Esophagus (tissue), 2 donors: ENCODE results near the gene KCNH2. TPM values are rescaled to one million over a fixed set of nuclear protein-coding genes. Genes with fewer than 3 reads are reported as not detected.

ENCODE experiments used
- H3K27ac ChIP-seq, 2 donors: one replicate each; pipeline ENCODE4 v1.5.1; 2013; ENCODE audit warnings: low read depth in 2 of 2, mild to moderate bottlenecking in 2 of 2, inconsistent platforms in 1 of 2, low read length in 1 of 2, moderate library complexity in 1 of 2
- H3K27me3 ChIP-seq, 2 donors: one replicate each; pipeline ENCODE4 v1.6.1; 2013; ENCODE audit warnings: low read length in 2 of 2, control low read depth in 1 of 2, mild to moderate bottlenecking in 1 of 2; ENCODE audit not compliant: insufficient read depth in 2 of 2, control insufficient read depth in 1 of 2
- H3K36me3 ChIP-seq, 2 donors: one replicate each; pipeline ENCODE4 v1.6.1; 2013; ENCODE audit warnings: low read length in 1 of 2; ENCODE audit not compliant: control insufficient read depth in 2 of 2, insufficient read depth in 2 of 2
- H3K4me1 ChIP-seq, 2 donors: one replicate each; pipeline ENCODE4 v1.6.1; 2013; ENCODE audit warnings: low read length in 1 of 2; ENCODE audit not compliant: control insufficient read depth in 2 of 2, insufficient read depth in 2 of 2
- H3K4me3 ChIP-seq, 2 donors: one replicate each; pipeline ENCODE4 v1.5.1; 2013; ENCODE audit warnings: low read length in 2 of 2, mild to moderate bottlenecking in 2 of 2, low read depth in 1 of 2, moderate library complexity in 1 of 2
- H3K9me3 ChIP-seq, 2 donors: one replicate each; pipeline ENCODE4 v1.6.1; 2013; ENCODE audit warnings: mild to moderate bottlenecking in 2 of 2, low read depth in 1 of 2, low read length in 1 of 2, moderate library complexity in 1 of 2; ENCODE audit not compliant: control insufficient read depth in 2 of 2, insufficient read depth in 1 of 2
- WGBS, 2 donors: extraction: QIAGEN DNeasy Blood & Tissue Kit; methylation state at CpG; one replicate each; pipeline ENCODE4 v1.1.7; 2013; 5-methylcytosine and 5-hydroxymethylcytosine counted together
- polyA plus RNA-seq, 2 donors: library from polyadenylated mRNA; stranded (reverse); fragments of 200-250 nt; gene quantifications; one replicate each; pipeline ENCODE4 v1.2.3, GENCODE V29; 2013
- donor health status: healthy with polysubstance abuse.
- donor health status: Bipolar disorder and iron deficiency.

The KCNH2 gene
- polyA plus RNA-seq, 2 donors: 0.88 to 2.0 TPM

- no peaks in the 10 kb centered on the region for H3K9me3 ChIP-seq
- WGBS, 2 donors: 55 to 56% methylated on average over 6 of the region's 6 CpGs
- no peaks in the 10 kb centered on the region for H3K27me3 ChIP-seq
- H3K36me3 ChIP-seq: no peaks in the 10 kb centered on the region
- H3K4me3 ChIP-seq: no peak overlapping the region
- no peak overlapping the region for H3K27ac ChIP-seq
- peaks cover 2 to 3% of the 10 kb centered on the region in 2 donors for H3K4me1 ChIP-seq
Observed at GRCh38 chr7:150904011-150904909, 73.9 kb downstream of the KCNH2 start.

GRCh38 chr7:150903606-150904005 lies 74.5 kb downstream of the KCNH2 start:
- H3K4me3 ChIP-seq: no peak overlapping the region
- peaks cover 2 to 3% of the 10 kb centered on the region in 2 donors for H3K4me1 ChIP-seq
- 19 to 33% methylated on average over 12 of the region's 12 CpGs for WGBS, 2 donors
- no peaks in the 10 kb centered on the region for H3K36me3 ChIP-seq
- H3K27me3 ChIP-seq: no peaks in the 10 kb centered on the region
- H3K27ac ChIP-seq: peak overlapping the region in 1 of 2 donors; percentile 54
- H3K9me3 ChIP-seq: no peaks in the 10 kb centered on the region

GRCh38 chr7:150902078-150903033 lies 75.8 kb downstream of the KCNH2 start:
- H3K9me3 ChIP-seq: no peaks in the 10 kb centered on the region
- no peaks in the 10 kb centered on the region for H3K36me3 ChIP-seq
- H3K27ac ChIP-seq: no peak overlapping the region
- H3K4me1 ChIP-seq: peaks cover 2 to 5% of the 10 kb centered on the region in 2 donors
- H3K4me3 ChIP-seq: no peak overlapping the region
- H3K27me3 ChIP-seq: no peaks in the 10 kb centered on the region
- WGBS, 2 donors: 73 to 76% methylated on average over 14 of the region's 14 CpGs

DNA sequence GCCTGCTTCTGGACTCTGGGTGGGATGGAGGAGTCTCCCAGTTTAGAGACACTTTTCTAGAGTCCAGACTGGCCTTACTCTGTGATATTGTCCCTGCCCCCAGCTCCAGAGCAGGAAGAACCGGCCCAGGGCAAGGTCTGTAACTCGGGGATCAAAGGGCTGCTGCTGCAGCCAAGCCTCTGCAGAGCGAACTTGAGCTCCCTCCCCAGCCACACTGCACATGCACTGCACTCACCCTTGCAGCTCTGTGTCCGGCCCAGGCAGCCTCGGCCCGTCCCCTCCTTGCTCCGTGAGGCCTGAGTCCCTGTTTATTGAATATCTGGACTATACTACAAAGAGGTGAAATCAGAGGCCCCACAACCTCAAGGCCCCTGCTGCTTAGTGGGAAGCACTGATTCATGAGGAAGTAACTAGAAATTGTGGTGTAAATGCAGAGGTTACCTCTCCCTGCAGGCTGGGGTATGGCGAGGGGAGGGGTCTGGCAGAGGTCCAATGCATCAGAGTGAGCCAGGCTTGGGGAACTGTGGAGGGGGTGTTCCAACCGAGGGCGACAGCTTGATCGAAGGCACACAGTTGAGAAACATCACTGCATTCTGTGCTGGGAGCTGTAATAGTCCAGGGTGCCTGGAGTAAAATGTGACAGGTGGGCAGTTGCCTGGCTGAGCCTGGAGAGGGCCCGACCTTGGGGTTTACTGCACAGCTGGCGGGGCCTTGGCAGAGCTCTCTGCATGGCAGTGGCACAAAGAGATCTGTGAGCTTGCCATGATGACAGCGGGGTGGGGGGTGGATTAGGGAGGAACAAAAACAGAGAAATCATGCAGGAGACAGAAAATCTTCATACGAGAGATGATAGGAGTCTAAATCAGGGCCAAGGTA lies 76.7 kb downstream of the KCNH2 start:
- Histone ChIP-seq H3K36me3 (no peaks in the 10 kb centered on the region), H3K9me3 (no peaks in the 10 kb centered on the region), H3K4me1 (peaks cover 2 to 5% of the 10 kb centered on the region in 2 donors), H3K27me3 (peaks cover 0 to 6% of the 10 kb centered on the region in 2 donors), H3K4me3 (no peak overlapping the region), H3K27ac (no peak overlapping the region)
- WGBS, 2 donors: 37 to 46% methylated on average over 15 of the region's 15 CpGs

GRCh38 chr7:150900675-150901074 lies 77.4 kb downstream of the KCNH2 start:
- no peak overlapping the region for H3K4me3 ChIP-seq
- WGBS, 2 donors: 82 to 85% methylated on average over 8 of the region's 8 CpGs
- H3K9me3 ChIP-seq: no peaks in the 10 kb centered on the region
- H3K27ac ChIP-seq: no peak overlapping the region
- H3K36me3 ChIP-seq: no peaks in the 10 kb centered on the region
- H3K27me3 ChIP-seq: peaks cover 0 to 10% of the 10 kb centered on the region in 2 donors
- peaks cover 2 to 5% of the 10 kb centered on the region in 2 donors for H3K4me1 ChIP-seq

GRCh38 chr7:150898475-150899011 lies 79.6 kb downstream of the KCNH2 start:
- H3K36me3 ChIP-seq: no peaks in the 10 kb centered on the region
- 10 to 11% methylated on average over 22 of the region's 22 CpGs for WGBS, 2 donors
- peaks cover 2% of the 10 kb centered on the region in 2 donors for H3K4me1 ChIP-seq
- H3K27me3 ChIP-seq: peaks cover 0 to 10% of the 10 kb centered on the region in 2 donors
- no peaks in the 10 kb centered on the region for H3K9me3 ChIP-seq
- H3K4me3 ChIP-seq: no peak overlapping the region
- no peak overlapping the region for H3K27ac ChIP-seq

DNA sequence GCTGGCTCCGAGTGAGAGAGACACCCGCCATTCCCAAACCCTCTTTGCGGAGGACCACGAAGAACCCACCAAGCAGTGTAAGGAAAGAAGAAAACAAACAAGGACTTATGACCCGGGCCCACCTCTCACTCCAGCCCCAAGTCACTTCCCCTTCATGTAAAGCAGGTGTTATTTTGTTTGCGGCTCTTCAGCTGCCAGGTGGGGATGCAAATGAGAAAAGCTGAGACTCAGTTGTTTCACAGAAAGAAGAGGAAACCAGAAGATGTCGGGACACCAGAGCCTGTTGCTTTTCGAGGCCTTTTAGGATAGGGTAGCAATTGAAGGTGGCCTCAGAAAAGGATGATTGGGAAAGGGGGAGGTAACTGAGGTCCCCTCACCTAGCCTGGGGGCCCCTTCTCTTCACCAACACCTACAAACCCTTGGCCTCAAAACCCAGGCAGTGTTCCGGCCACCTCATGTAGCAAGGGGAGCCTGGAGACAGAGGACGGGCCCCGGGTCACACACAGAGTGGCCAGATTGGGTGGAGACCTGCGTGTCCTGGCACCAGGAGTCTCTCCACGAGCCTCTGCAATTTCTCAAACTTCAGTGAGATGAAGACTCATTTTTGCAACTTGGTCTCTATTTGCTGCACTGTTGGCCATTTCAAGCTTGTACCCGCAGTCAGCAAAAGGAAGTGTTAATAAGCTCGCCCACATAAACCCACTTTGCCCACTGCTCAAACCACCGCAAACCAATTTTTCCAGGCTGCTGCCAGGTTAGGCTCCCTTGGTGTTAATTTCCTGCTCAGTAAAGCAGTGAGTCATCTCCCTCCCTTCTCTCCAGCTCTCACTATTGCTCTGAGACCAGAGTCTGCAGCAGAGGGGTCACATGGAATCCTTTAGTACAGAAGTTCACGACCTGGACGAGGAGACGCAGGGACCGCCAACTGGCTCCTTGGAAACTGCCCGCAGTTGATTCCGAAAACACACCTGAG lies 80.3 kb downstream of the KCNH2 start:
- H3K4me3 ChIP-seq: no peak overlapping the region
- H3K36me3 ChIP-seq: no peaks in the 10 kb centered on the region
- H3K27ac ChIP-seq: no peak overlapping the region
- H3K4me1 ChIP-seq: peaks cover 2% of the 10 kb centered on the region in 2 donors
- H3K27me3 ChIP-seq: peaks cover 0 to 10% of the 10 kb centered on the region in 2 donors
- H3K9me3 ChIP-seq: no peaks in the 10 kb centered on the region
- WGBS, 2 donors: 48 to 52% methylated on average over 21 to 22 of the region's 22 CpGs

DNA sequence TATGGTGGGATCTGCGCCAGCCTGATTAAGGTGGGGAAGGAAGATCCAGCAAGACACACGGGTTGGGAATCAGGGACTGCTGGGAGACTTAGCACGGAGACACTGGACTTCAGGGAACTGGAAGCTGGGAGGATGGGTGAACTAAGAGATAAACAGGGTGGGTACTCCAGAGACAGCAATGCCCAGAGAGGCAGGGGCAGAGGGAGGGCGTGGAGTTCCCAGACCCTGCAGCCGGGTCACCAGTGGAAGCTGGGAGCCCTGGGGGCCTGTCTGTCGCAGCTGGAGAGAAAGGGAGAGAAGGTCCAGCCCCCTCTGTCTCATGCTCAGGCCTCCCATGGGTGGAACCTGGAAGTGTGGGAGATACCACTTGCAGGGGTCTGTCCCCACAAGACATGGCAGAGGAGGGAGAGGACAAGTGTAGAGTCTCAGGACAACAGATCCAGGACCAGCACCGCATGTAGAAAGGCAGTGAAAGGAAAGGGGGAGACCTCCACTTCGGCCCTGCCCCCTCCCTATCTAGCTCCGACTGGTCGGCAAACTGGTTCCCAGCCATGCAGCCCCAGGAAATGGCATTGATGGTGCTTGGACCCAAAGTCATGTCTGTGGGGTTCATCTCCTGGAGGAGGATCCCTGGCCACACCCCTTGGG lies 81.4 kb downstream of the KCNH2 start:
- WGBS, 2 donors: 51 to 52% methylated on average over 10 of the region's 10 CpGs
- Histone ChIP-seq H3K27me3 (peaks cover 0 to 10% of the 10 kb centered on the region in 2 donors), H3K4me1 (peaks cover 0 to 2% of the 10 kb centered on the region in 2 donors), H3K27ac (no peak overlapping the region), H3K36me3 (no peaks in the 10 kb centered on the region), H3K9me3 (no peaks in the 10 kb centered on the region), H3K4me3 (no peak overlapping the region)
